Mesenchymal stem cell (in vitro differentiated cells and primary cell): Measurements from ENCODE around the gene HNRNPA3.
A peak's percentile ranks its signal among the peaks of the same experiment; 100 is the strongest.

Experiments used
- DNase-seq: peaks from one replicate; pipeline ENCODE4 v3.0.0-alpha.2; 2013
- H2AFZ ChIP-seq: one replicate; pipeline ENCODE4 v1.6.1; 2013; ENCODE audit warnings: low read depth, mild to moderate bottlenecking, control low read depth, inconsistent platforms, low read length, moderate library complexity
- H2AK5ac ChIP-seq: 2 replicates; pipeline ENCODE4 v1.6.1; 2013; ENCODE audit warnings: low read length, moderate library complexity, mild to moderate bottlenecking, inconsistent platforms; ENCODE audit not compliant: severe bottlenecking
- H2BK120ac ChIP-seq: one replicate; pipeline ENCODE4 v1.6.1; 2013; ENCODE audit warnings: low read depth, mild to moderate bottlenecking, inconsistent platforms, low read length, moderate library complexity
- H2BK12ac ChIP-seq, 2 experiments: one replicate each; pipeline ENCODE4 v1.6.1; 2013; ENCODE audit warnings: inconsistent platforms in 2 of 2, low read length in 2 of 2, mild to moderate bottlenecking in 2 of 2, moderate library complexity in 2 of 2, control low read depth in 1 of 2
- H2BK15ac ChIP-seq: one replicate; pipeline ENCODE4 v1.6.1; 2013; ENCODE audit warnings: mild to moderate bottlenecking, low read depth, inconsistent platforms; ENCODE audit not compliant: poor library complexity, severe bottlenecking
- H2BK5ac ChIP-seq: 2 replicates; pipeline ENCODE4 v1.6.1; 2013; ENCODE audit warnings: low read depth, mild to moderate bottlenecking, low read length, control low read depth, inconsistent platforms; ENCODE audit not compliant: poor library complexity, severe bottlenecking
- H3K14ac ChIP-seq, 2 experiments: one replicate each; pipeline ENCODE4 v1.6.1; 2013; ENCODE audit warnings: inconsistent platforms in 2 of 2, low read length in 2 of 2, control low read depth in 1 of 2, mild to moderate bottlenecking in 1 of 2, moderate library complexity in 1 of 2
- H3K18ac ChIP-seq, 2 experiments: one replicate each; pipeline ENCODE4 v1.6.1; 2013; ENCODE audit warnings: inconsistent platforms in 2 of 2, low read length in 2 of 2, control low read depth in 1 of 2, low read depth in 1 of 2, mild to moderate bottlenecking in 1 of 2
- H3K23ac ChIP-seq, 2 experiments: one replicate each; pipeline ENCODE4 v1.6.1; 2013; ENCODE audit warnings: inconsistent platforms in 2 of 2, low read length in 2 of 2, mild to moderate bottlenecking in 2 of 2, moderate library complexity in 2 of 2, control low read depth in 1 of 2
- H3K27ac ChIP-seq: 2 replicates; pipeline ENCODE4 v1.5.1; 2013; ENCODE audit warnings: mild to moderate bottlenecking, moderate library complexity, low read length, control low read depth, inconsistent platforms; ENCODE audit not compliant: poor library complexity, severe bottlenecking
- H3K27me3 ChIP-seq, 2 experiments: 2 replicates each; pipeline versions ENCODE4 v1.6.1 to v1.7.0; 2013; ENCODE audit warnings: low read length in 2 of 2, mild to moderate bottlenecking in 2 of 2, moderate library complexity in 2 of 2, control low read depth in 1 of 2, inconsistent platforms in 1 of 2; ENCODE audit not compliant: control insufficient read depth in 1 of 2, insufficient read depth in 1 of 2
- H3K36me3 ChIP-seq, 2 experiments: 2 replicates each; pipeline versions ENCODE4 v1.6.1 to v1.7.0; 2013; ENCODE audit warnings: low read length in 2 of 2, control low read depth in 1 of 2, inconsistent platforms in 1 of 2, low read depth in 1 of 2, mild to moderate bottlenecking in 1 of 2; ENCODE audit not compliant: insufficient read depth in 2 of 2, control insufficient read depth in 1 of 2
- H3K4ac ChIP-seq, 2 experiments: one replicate each; pipeline ENCODE4 v1.6.1; 2013; ENCODE audit warnings: inconsistent platforms in 2 of 2, low read length in 2 of 2, mild to moderate bottlenecking in 2 of 2, moderate library complexity in 2 of 2, control low read depth in 1 of 2, low read depth in 1 of 2
- H3K4me1 ChIP-seq: 2 replicates; pipeline ENCODE4 v1.6.1; 2013; ENCODE audit warnings: low read depth, low read length, control low read depth; ENCODE audit not compliant: control insufficient read depth, insufficient read depth
- H3K4me2 ChIP-seq: 2 replicates; pipeline ENCODE4 v1.6.1; 2013; ENCODE audit warnings: low read length, mild to moderate bottlenecking, inconsistent platforms; ENCODE audit not compliant: poor library complexity, severe bottlenecking
- H3K4me3 ChIP-seq, 2 experiments: 2 replicates each; pipeline versions ENCODE4 v1.5.1 to v1.7.0; 2013; ENCODE audit warnings: low read length in 2 of 2, mild to moderate bottlenecking in 2 of 2, control low read depth in 1 of 2, low read depth in 1 of 2; ENCODE audit not compliant: insufficient read depth in 1 of 2
- H3K79me1 ChIP-seq: replicated peaks from 2 replicates; pipeline ENCODE4 v1.6.1; 2013; ENCODE audit warnings: mild to moderate bottlenecking, control low read depth, low read length, inconsistent platforms; ENCODE audit not compliant: poor library complexity, severe bottlenecking
- H3K9ac ChIP-seq: 2 replicates; pipeline ENCODE4 v1.7.0; 2013; ENCODE audit warnings: mild to moderate bottlenecking, low read length, moderate library complexity
- H3K9me3 ChIP-seq: 2 replicates; pipeline ENCODE4 v1.7.0; 2013; ENCODE audit warnings: mild to moderate bottlenecking, low read length; ENCODE audit not compliant: control insufficient read depth
- H4K8ac ChIP-seq: one replicate; pipeline ENCODE4 v1.6.1; 2013; ENCODE audit warnings: inconsistent platforms, mild to moderate bottlenecking, low read length, moderate library complexity
- H4K91ac ChIP-seq: one replicate; pipeline ENCODE4 v1.6.1; 2013; ENCODE audit warnings: mild to moderate bottlenecking, low read length, inconsistent platforms
- WGBS: methylation state at CpG from one replicate; pipeline ENCODE4 v1.1.7; 2013; ENCODE audit warnings: mixed read lengths; 5-methylcytosine and 5-hydroxymethylcytosine counted together

The HNRNPA3 gene

DNA sequence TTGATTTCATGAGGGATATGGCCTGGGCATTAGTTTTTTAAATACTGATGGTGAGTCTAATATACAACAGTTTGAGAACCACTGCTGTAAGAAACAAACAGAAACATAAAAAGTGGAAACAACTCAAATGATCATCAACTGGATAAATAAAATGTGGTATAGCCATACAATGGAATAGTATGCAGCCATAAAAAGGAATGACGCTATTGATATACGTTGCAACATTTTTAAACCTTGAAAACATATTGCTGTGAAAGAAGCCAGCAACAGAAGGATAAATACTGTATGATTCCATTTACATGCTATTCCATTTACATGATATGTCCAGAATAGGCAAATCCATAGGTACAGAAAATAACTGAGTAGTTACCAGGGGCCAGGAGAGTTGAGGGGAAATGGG lies 45.5 kb downstream of the HNRNPA3 start:
- Histone ChIP-seq H3K36me3 (peaks cover 3 to 45% of the 10 kb centered on the region in 2 experiments), H3K14ac (no peak overlapping the region), H2AFZ (no peak overlapping the region), H3K4me1 (peaks cover 9% of the 10 kb centered on the region), H3K27ac (no peak overlapping the region), H2BK12ac (no peak overlapping the region), H3K4me2 (no peak overlapping the region), H3K79me1 (no peaks in the 10 kb centered on the region), H4K8ac (no peak overlapping the region), H2BK120ac (no peak overlapping the region), H2BK15ac (no peak overlapping the region), H3K4ac (no peak overlapping the region), H2AK5ac (no peak overlapping the region), H3K4me3 (no peak overlapping the region), H3K23ac (no peak overlapping the region), H2BK5ac (no peak overlapping the region), H3K9me3 (no peaks in the 10 kb centered on the region), H3K27me3 (no peaks in the 10 kb centered on the region), H3K9ac (no peak overlapping the region), H4K91ac (no peak overlapping the region), H3K18ac (no peak overlapping the region)
- WGBS = 100% methylated on average over 2 of the region's 2 CpGs
- no peak for DNase-seq

- no peaks in the 10 kb centered on the region for H3K27me3 ChIP-seq
- H2BK5ac ChIP-seq = no peak overlapping the region
- no peak overlapping the region for H3K23ac ChIP-seq
- 97% methylated on average over 1 of the region's 1 CpG for WGBS
- H2BK15ac ChIP-seq = no peak overlapping the region
- no peak overlapping the region for H3K27ac ChIP-seq
- peak overlapping the region; percentile 98 for H3K9ac ChIP-seq
- no peak overlapping the region for H2BK12ac ChIP-seq
- no peak overlapping the region for H2BK120ac ChIP-seq
- peak overlapping the region in 1 of 2 experiments; percentile 88 for H3K4me3 ChIP-seq
- peaks cover 8% of the 10 kb centered on the region for H3K4me1 ChIP-seq
- no peak overlapping the region for H4K8ac ChIP-seq
- peak; percentile 23 for DNase-seq
- H3K4me2 ChIP-seq = peak overlapping the region; percentile 37
- no peak overlapping the region for H3K18ac ChIP-seq
- H2AK5ac ChIP-seq = no peak overlapping the region
- H3K36me3 ChIP-seq = peaks cover 3 to 26% of the 10 kb centered on the region in 2 experiments
- H2AFZ ChIP-seq = no peak overlapping the region
- H3K79me1 ChIP-seq = peaks cover 1% of the 10 kb centered on the region
- no peak overlapping the region for H3K4ac ChIP-seq
- no peak overlapping the region for H3K14ac ChIP-seq
- no peaks in the 10 kb centered on the region for H3K9me3 ChIP-seq
- no peak overlapping the region for H4K91ac ChIP-seq
These were observed 47.8 kb downstream of the HNRNPA3 start for GRCh38 chr2:177260379-177260778.

DNA sequence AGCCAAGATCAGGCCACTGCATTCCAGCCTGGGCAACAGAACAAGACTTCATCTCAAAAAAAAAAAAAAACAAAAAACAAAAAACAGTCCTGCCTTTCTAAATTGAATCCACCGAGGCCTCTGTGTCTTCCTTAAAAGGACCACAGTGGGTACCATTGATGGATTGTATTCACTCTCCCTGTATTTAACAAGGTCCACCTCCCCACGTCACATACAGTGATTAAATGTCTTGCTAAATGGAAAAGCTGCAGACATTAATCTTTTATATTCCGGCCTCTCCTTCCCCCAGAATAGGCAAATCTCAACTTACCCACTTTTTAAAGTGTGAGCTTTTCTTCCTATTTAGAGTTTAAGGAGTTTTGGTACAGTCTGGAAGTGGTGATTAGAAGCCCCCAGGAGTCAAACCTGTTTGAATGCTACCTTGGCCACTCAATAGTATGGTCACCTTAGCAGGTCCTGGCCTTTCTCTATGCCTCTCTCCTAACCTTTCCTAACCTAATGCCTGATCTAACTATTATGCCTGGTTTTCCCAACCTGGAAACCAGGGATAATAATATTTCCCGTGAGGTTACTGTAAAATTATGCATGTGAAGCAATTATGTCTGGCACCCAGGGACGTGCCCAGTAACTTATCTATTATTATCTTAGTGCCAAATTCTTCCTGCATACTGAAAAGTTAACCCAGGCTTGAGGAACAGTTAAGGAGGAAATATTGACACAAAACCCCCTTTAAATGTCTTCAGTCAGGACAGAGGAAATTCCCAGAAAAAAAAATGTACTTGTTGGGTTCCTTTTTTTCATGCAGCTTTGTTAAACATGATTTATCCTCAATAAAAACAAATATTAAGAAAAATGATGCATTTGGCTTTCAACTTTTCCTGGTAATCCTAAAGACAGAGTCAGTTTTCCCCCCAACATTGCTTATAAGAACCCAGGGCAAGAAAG lies 48.8 kb downstream of the HNRNPA3 start:
- 87% methylated on average over 2 of the region's 5 CpGs for WGBS
- H3K36me3 ChIP-seq = peaks cover 3 to 24% of the 10 kb centered on the region in 2 experiments
- no peak overlapping the region for H3K23ac ChIP-seq
- peak; percentile 40 for DNase-seq
- no peak overlapping the region for H2AK5ac ChIP-seq
- no peaks in the 10 kb centered on the region for H3K27me3 ChIP-seq
- no peak overlapping the region for H2BK15ac ChIP-seq
- H2BK120ac ChIP-seq = no peak overlapping the region
- no peak overlapping the region for H2BK12ac ChIP-seq
- H3K4me3 ChIP-seq = peak overlapping the region in 1 of 2 experiments; percentile 88
- no peak overlapping the region for H4K91ac ChIP-seq
- H3K14ac ChIP-seq = no peak overlapping the region
- H3K4me1 ChIP-seq = peaks cover 5% of the 10 kb centered on the region
- peak overlapping the region; percentile 72 for H3K4me2 ChIP-seq
- H3K9ac ChIP-seq = peak overlapping the region; percentile 98
- H2BK5ac ChIP-seq = no peak overlapping the region
- no peaks in the 10 kb centered on the region for H3K9me3 ChIP-seq
- H2AFZ ChIP-seq = no peak overlapping the region
- H3K79me1 ChIP-seq = peaks cover 1% of the 10 kb centered on the region
- no peak overlapping the region for H4K8ac ChIP-seq
- H3K4ac ChIP-seq = no peak overlapping the region
- no peak overlapping the region for H3K18ac ChIP-seq
- H3K27ac ChIP-seq = no peak overlapping the region

GRCh38 chr2:177262092-177262491 lies 49.5 kb downstream of the HNRNPA3 start:
- peak overlapping the region; percentile 72 for H3K4me2 ChIP-seq
- peaks cover 3 to 22% of the 10 kb centered on the region in 2 experiments for H3K36me3 ChIP-seq
- no peak overlapping the region for H3K18ac ChIP-seq
- H2BK15ac ChIP-seq = no peak overlapping the region
- no peak overlapping the region for H3K14ac ChIP-seq
- WGBS = 78% methylated on average over 1 of the region's 2 CpGs
- H3K9ac ChIP-seq = peak overlapping the region; percentile 98
- H3K4ac ChIP-seq = no peak overlapping the region
- no peak overlapping the region for H2BK120ac ChIP-seq
- H3K23ac ChIP-seq = no peak overlapping the region
- H3K4me3 ChIP-seq = peak overlapping the region in 1 of 2 experiments; percentile 88
- no peak overlapping the region for H2BK5ac ChIP-seq
- peak; percentile 37 for DNase-seq
- H4K8ac ChIP-seq = no peak overlapping the region
- no peak overlapping the region for H2AFZ ChIP-seq
- no peaks in the 10 kb centered on the region for H3K9me3 ChIP-seq
- H2BK12ac ChIP-seq = no peak overlapping the region
- H4K91ac ChIP-seq = no peak overlapping the region
- peaks cover 1% of the 10 kb centered on the region for H3K79me1 ChIP-seq
- H2AK5ac ChIP-seq = no peak overlapping the region
- no peaks in the 10 kb centered on the region for H3K27me3 ChIP-seq
- peaks cover 5% of the 10 kb centered on the region for H3K4me1 ChIP-seq
- no peak overlapping the region for H3K27ac ChIP-seq
